Activated T-helper 1 cell treated with anti-CD3 and anti-CD28 coated beads, Interleukin-12 subunit alpha, Interleukin-12 subunit beta, Interleukin-2, Interleukin-4 antibody, amounts not matched to agents 30 ng/mL and 10 ng/mL and 1 ng/mL, durations not matched to agents 14 hours and 24 hours and 36 hours (primary cell): ENCODE measurements around the gene ALPG. TPM values are rescaled to one million over a fixed set of nuclear protein-coding genes. Genes with fewer than 3 reads are reported as not detected.
"Not testable (repeated sequence)": the region's sequence is repeated elsewhere in the genome, so short reads cannot be mapped to it uniquely, and the experiment has no call there.

Experiments used
- DNase-seq: peaks from one replicate; pipeline ENCODE4 v3.0.0; 2021; ENCODE audit warnings: low spot score
- H3K27ac Mint-ChIP-seq: one replicate; pipeline ENCODE4 v1.8.0; 2021; ENCODE audit warnings: mild to moderate bottlenecking, mixed read lengths
- H3K27me3 Mint-ChIP-seq: one replicate; pipeline ENCODE4 v1.8.0; 2022; ENCODE audit warnings: mild to moderate bottlenecking, moderate library complexity, mixed read lengths; ENCODE audit not compliant: insufficient read depth
- H3K36me3 Mint-ChIP-seq: one replicate; pipeline ENCODE4 v1.8.0; 2021; ENCODE audit warnings: low read depth, mixed read lengths
- H3K4me1 Mint-ChIP-seq: one replicate; pipeline ENCODE4 v1.8.0; 2021; ENCODE audit warnings: low read depth, mixed read lengths
- H3K4me3 Mint-ChIP-seq: one replicate; pipeline ENCODE4 v1.8.0; 2021; ENCODE audit warnings: mild to moderate bottlenecking, moderate library complexity, mixed read lengths
- H3K9me3 Mint-ChIP-seq: one replicate; pipeline ENCODE4 v1.8.0; 2021; ENCODE audit warnings: mixed read lengths
- intact Hi-C: fragments of 100-400 bp; cut with micrococcal nuclease; formaldehyde crosslinking; loops from one replicate; pipeline ENCODE4 v1.15.1; 2024
- total RNA-seq: library from RNA; stranded (reverse); gene quantifications from 2 replicates; pipeline ENCODE4 v1.2.3, GENCODE V29; 2022

The ALPG gene
- total RNA-seq, 1 donor from 2014 or later: not detected

GRCh38 chr2:232393556-232393955 lies 13.1 kb upstream of the ALPG start:
- Mint-ChIP-seq H3K27ac (no peak overlapping the region), H3K9me3 (no peaks in the 10 kb centered on the region), H3K4me3 (no peak overlapping the region), H3K4me1 (no peaks in the 10 kb centered on the region), H3K36me3 (no peaks in the 10 kb centered on the region), H3K27me3 (peaks cover 19% of the 10 kb centered on the region)
- DNase-seq: no peak
- intact Hi-C loops: no loop called here

DNA sequence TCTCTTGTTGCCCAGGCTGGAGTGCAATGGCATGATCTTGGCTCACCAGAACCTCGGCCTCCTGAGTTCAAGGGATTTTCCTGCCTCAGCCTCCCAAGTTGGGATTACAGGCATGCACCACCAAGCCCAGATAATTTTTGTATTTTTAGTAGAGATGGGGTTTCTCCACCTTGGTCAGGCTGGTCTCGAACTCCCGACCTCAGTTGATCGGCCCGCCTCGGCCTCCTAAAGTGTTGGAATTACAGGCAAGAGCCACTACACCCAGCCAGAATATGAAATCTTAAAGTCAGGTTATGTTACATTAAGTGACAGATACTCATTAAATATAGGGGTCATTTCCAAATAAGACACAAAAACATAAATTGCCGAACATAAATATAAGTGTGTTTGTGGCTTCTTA lies 12.2 kb upstream of the ALPG start:
- H3K36me3 Mint-ChIP-seq, intact Hi-C loops, H3K4me1 Mint-ChIP-seq, DNase-seq, H3K9me3 Mint-ChIP-seq, H3K27ac Mint-ChIP-seq, H3K4me3 Mint-ChIP-seq: not testable (repeated sequence)
- peaks cover 19% of the 10 kb centered on the region for H3K27me3 Mint-ChIP-seq

- Mint-ChIP-seq H3K27me3 (peaks cover 11% of the 10 kb centered on the region), H3K4me3 (no peak overlapping the region), H3K4me1 (no peaks in the 10 kb centered on the region), H3K27ac (no peak overlapping the region), H3K36me3 (no peaks in the 10 kb centered on the region), H3K9me3 (no peaks in the 10 kb centered on the region)
- intact Hi-C loops: no loop called here
- DNase-seq: no peak
Measured at GRCh38 chr2:232395586-232395985, 11.1 kb upstream of the ALPG start.

GRCh38 chr2:232396683-232397082 lies 10.0 kb upstream of the ALPG start:
- H3K4me1 Mint-ChIP-seq: no peaks in the 10 kb centered on the region
- intact Hi-C loops: no loop called here
- peaks cover 7% of the 10 kb centered on the region for H3K27me3 Mint-ChIP-seq
- H3K36me3 Mint-ChIP-seq: no peaks in the 10 kb centered on the region
- H3K27ac Mint-ChIP-seq: no peak overlapping the region
- H3K4me3 Mint-ChIP-seq: no peak overlapping the region
- DNase-seq: no peak
- no peaks in the 10 kb centered on the region for H3K9me3 Mint-ChIP-seq

- Mint-ChIP-seq H3K4me3 (no peak overlapping the region), H3K27me3 (peaks cover 4% of the 10 kb centered on the region), H3K9me3 (no peaks in the 10 kb centered on the region), H3K27ac (no peak overlapping the region), H3K4me1 (no peaks in the 10 kb centered on the region), H3K36me3 (no peaks in the 10 kb centered on the region)
- intact Hi-C loops: no loop called here
- no peak for DNase-seq
Measured at GRCh38 chr2:232398293-232399034, 8.2 kb upstream of the ALPG start.

DNA sequence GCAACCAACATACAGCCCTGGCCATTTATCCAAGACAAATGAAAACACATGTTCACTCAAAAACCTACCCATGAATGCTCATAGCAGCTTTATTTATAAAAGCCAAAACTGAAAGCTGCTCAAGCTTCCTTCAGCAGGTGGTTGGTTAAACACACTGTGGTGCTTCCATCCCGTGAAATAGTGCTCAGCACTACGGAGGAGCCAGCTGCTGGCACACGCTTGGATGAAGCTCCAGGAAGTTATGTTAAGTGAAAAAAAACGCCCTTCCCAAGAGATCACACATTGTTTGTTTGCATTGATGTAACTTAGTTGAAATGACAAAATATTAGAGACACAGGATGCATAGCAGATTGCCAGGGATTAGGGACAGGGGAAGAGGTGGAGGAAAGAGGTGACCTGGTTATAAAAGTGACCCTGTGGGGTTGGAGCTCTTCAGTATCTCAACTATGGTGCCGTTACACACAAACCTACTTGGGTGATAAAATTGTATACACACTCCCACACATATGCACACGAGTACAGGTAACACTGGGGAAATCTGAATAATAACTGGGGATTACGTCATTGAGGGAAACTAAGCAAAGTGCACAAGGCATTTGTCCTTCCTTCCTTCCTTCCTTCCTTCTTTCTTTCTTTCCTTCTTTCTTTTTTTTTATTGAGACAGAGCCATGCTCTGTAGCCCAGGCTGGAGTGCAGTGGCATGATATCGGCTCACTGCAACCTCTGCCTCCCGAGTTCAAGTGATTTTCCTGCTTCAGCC lies 6.2 kb upstream of the ALPG start:
- no peaks in the 10 kb centered on the region for H3K36me3 Mint-ChIP-seq
- H3K27ac Mint-ChIP-seq: no peak overlapping the region
- no peaks in the 10 kb centered on the region for H3K4me1 Mint-ChIP-seq
- H3K9me3 Mint-ChIP-seq: no peaks in the 10 kb centered on the region
- DNase-seq: no peak
- intact Hi-C loops: no loop called here
- H3K4me3 Mint-ChIP-seq: no peak overlapping the region
- H3K27me3 Mint-ChIP-seq: peaks cover 4% of the 10 kb centered on the region

DNA sequence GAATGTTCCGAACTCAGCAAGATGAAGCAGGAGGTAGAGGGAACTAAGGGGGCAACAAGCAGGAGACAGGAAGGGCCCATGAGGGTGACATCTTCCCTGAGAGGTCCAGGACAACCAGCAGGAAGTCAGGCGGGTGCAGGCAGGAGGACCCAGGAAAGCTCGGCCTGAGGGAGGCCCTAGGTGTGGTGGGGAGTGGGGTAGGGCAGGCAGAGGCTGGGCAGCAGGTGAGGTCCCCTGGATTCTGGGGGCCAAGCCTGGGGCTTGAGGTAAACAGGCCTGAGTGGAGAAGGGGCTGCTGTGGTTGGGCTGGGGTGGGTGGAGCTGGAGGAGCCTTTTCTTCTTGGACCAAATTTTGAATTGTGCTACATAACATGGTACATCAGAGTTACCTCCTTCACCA lies 4.1 kb upstream of the ALPG start:
- intact Hi-C loops: no loop called here
- Mint-ChIP-seq H3K27ac (no peak overlapping the region), H3K9me3 (no peaks in the 10 kb centered on the region), H3K36me3 (no peaks in the 10 kb centered on the region), H3K4me3 (no peak overlapping the region), H3K4me1 (no peaks in the 10 kb centered on the region), H3K27me3 (peaks cover 4% of the 10 kb centered on the region)
- no peak for DNase-seq

DNA sequence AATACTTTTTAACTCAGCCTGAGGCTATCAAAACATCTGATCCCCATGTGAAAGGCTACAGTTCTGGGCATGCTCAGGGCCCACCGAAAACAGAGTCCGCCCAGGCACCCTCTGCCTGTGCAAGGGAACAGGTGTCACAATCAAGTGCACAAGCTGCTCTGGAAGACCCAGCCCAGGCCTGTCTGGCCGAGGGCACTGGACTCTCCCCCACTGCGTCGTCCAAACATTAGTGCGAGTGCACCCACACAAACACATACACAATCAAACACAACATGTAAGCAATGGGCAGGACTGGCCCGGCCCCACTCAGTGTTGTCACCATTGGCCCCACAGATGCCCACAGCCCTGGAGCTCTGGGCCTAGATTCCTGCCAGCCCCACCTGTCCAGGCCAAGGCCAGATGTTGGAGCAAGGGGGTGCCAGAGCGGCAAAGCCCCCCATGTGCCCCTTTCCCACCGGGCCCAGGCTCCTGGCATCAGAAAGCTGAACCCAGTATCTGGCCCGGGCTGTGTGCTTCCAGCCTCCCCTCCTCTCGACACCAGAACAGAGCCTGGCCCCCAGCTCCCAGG lies 617 bp upstream of the ALPG start:
- Mint-ChIP-seq H3K4me1 (no peaks in the 10 kb centered on the region), H3K27ac (no peak overlapping the region), H3K4me3 (no peak overlapping the region), H3K9me3 (no peaks in the 10 kb centered on the region), H3K36me3 (no peaks in the 10 kb centered on the region), H3K27me3 (peaks cover 2% of the 10 kb centered on the region)
- intact Hi-C loops: no loop called here
- no peak for DNase-seq

GRCh38 chr2:232407428-232408150 lies 945 bp downstream of the ALPG start:
- intact Hi-C loops, H3K9me3 Mint-ChIP-seq, H3K4me1 Mint-ChIP-seq, DNase-seq, H3K4me3 Mint-ChIP-seq, H3K36me3 Mint-ChIP-seq, H3K27ac Mint-ChIP-seq: not testable (repeated sequence)
- H3K27me3 Mint-ChIP-seq: peaks cover 12% of the 10 kb centered on the region

- H3K36me3 Mint-ChIP-seq, DNase-seq, H3K9me3 Mint-ChIP-seq, H3K27ac Mint-ChIP-seq, intact Hi-C loops, H3K4me3 Mint-ChIP-seq, H3K4me1 Mint-ChIP-seq: not testable (repeated sequence)
- H3K27me3 Mint-ChIP-seq: peaks cover 19% of the 10 kb centered on the region
Measured at GRCh38 chr2:232408269-232408668, 1.6 kb downstream of the ALPG start.

DNA sequence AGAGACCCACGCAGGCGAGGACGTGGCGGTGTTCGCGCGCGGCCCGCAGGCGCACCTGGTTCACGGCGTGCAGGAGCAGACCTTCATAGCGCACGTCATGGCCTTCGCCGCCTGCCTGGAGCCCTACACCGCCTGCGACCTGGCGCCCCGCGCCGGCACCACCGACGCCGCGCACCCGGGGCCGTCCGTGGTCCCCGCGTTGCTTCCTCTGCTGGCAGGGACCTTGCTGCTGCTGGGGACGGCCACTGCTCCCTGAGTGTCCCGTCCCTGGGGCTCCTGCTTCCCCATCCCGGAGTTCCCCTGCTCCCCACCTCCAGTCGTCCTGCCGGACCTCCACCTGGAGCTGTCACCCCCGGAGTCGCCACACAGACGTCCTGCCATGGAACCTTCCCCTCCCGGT lies 3.0 kb downstream of the ALPG start:
- H3K36me3 Mint-ChIP-seq, H3K27ac Mint-ChIP-seq, H3K9me3 Mint-ChIP-seq, DNase-seq, intact Hi-C loops, H3K4me3 Mint-ChIP-seq: not testable (repeated sequence)
- H3K27me3 Mint-ChIP-seq: peaks cover 30% of the 10 kb centered on the region
- H3K4me1 Mint-ChIP-seq: peaks cover 13% of the 10 kb centered on the region

DNA sequence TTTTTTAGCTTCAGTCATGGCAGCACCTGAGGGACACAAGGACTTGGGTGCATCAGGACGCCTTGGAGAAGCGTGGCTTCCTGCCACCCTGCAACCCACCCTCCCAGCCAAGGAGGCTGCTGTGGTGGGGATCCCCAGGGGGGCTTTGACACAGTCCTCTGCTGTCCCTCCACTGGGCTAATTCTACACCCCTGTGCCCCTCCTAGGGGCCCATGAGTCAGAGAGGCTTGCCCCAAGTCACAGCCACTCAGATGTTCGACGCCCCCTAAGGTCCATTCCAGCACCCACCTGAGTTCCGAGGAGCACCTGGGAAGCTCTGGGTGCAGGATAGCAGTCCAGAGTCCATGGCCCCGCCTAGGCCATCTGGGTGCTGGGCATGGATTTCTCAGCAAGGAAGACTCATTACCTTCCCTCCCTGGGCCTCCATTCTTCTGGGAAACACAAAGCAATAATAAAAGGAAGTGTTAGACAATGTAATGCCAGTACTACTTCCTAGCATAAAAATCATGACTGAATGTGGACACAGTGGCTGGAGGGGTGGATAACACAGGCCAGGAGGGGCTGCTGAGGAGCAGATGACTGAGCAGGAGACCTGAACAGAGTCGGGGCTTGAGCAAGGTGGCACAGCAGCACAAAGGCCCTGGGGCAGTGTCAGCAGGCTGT lies 3.7 kb downstream of the ALPG start:
- intact Hi-C loops: no loop called here
- no peak overlapping the region for H3K27ac Mint-ChIP-seq
- DNase-seq: no peak
- no peak overlapping the region for H3K4me3 Mint-ChIP-seq
- H3K27me3 Mint-ChIP-seq: peaks cover 30% of the 10 kb centered on the region
- peaks cover 13% of the 10 kb centered on the region for H3K4me1 Mint-ChIP-seq
- H3K9me3 Mint-ChIP-seq: no peaks in the 10 kb centered on the region
- H3K36me3 Mint-ChIP-seq: no peaks in the 10 kb centered on the region
